GM21515 (cell line): Measurements from ENCODE around the gene DGKI.

Experiments
- ATAC-seq: cut with Tn5 transposase; IDR thresholded peaks from one replicate; pipeline ENCODE4 v1.9.1; 2021; ENCODE audit not compliant: unreplicated experiment

The DGKI gene

DNA sequence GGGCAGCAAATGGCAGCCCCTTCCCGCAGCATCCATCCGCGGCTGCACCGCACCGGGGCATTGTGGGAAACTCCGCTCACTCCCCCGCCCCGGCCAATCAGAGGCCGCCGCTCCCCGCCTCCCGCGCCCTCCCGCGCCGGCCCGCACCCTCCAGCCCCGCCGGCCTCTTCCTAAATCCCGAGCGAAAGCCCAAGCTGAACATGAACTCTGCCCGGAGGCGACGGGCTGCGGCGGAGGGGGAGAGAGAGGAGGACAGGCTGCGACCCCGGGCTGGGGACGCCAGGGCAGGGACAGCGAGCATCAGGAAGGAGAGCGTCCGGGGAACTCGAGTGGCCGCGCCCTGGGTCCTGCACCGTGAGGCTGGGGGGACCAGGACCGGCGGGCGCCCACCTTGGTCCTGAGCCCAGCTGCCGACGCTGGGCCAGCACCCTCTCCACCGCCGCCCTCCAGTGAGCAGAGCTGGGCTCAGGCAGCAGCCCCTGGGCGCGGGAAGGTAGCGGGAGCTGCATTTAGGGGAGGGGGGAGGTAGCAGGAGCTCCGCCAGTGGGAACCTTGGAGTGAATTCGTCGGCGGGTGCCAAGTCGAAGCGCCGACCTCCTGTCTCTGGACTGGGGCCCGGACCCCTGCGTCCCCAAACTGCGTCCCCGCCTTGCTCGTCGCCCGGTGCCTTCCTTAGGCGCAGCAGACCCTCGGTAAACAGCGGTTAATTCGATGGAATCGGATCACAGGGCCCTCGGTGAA is at the start of gene DGKI:
TSS of gene DGKI (minus strand) at position 148 of the 741 bp plus-strand sequence.
- ATAC-seq = no peak

DNA sequence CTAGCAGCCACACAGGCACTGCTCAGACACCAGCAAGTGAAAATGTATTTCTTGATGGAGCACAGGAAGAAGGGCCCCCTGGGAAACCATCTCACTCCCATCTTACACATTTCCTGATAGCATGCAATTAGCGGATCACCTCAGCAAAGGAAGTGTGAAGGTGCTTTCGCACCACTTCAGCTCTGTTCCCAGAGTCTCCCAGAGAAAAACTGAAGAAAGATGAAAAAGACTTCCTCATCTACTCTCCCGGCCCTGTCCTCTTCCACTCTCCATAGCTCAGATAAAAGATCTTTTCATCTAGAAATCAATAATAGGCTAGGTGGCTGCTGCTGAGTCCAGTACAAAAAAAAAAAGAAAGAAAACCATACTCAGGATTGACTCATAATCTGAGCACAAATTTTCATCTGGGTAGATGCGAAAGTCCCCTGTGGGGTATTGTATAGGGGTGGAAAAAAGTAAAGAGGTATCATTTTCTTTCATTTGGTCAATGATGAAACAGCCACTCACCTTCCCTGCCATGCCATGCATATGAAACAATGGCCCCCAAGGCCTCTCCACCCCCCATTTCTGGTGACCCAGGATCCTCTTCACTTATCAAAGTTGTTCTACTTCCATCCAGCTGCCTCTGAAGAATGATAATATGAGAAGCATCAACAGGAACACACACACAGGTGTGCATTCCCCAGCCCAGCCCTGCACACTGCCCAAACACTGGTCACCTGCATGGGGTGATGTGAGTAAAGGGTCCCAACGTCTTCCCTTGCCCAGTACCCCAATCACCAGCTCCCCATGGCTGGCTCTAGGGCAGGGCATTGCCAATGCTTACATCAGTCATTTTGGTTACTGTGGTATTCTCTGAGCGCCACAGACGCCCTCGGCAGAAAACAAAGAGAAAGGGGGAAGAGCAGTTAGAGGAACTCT is 48.8 kb upstream of the DGKI start:
- ATAC-seq = peak; percentile 73

DNA sequence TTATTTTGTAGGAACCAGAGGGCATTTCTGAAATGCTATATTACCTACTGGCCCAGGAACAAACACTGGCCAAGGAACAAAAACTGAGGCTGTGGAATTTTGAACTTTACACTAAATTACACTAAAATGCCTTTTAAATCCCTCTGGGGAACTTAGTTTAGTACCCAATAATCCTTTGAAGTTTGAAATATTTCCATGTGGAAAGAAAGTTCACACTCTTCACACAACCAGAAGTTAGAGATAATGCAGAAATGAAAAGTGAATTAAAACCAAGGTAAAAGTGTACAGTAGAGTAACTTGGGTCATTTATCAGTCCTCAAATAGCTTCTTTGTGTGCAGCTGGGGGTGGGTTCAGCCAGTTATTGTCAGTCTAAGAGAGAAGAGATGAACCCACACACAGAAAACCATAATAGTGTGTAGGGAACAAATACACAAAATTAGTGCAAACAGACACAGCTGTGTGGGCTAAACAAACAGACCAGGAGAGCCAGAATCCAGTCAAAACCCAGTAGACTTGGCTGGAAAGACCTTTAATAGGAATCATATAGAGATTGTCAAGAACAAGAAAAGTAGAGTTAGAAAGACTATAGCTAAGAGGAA is 46.5 kb upstream of the DGKI start:
- no peak for ATAC-seq

DNA sequence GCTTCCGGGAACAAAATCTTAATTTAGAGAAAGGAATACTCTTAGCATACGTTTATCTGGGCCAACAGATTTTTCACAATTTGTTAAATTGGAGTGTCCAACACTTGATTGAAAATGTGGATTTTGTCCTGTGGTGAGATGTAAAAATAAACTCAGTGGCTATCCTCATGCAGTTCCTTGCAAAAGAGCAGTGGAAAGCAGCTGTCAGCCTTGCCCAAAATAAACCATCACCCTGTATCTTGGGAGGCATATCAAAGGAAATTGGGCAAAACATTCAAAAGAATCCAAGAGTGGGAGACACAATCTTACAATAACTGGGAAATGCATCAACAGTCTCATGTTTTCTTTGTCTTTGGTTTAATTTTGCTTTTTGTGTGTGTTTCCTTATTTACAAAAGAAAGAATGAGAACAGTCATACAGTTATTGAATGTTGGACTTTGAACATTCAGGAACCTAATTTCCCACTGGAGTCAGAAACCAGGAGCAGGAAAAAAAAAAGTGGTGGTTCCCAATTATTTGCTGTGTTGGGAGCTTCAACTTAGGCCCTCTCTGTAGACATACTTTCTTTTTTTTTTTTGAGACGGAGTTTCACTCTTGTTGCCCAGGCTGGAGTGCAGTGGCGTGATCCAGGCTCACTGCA is 44.4 kb upstream of the DGKI start:
- ATAC-seq = no peak

DNA sequence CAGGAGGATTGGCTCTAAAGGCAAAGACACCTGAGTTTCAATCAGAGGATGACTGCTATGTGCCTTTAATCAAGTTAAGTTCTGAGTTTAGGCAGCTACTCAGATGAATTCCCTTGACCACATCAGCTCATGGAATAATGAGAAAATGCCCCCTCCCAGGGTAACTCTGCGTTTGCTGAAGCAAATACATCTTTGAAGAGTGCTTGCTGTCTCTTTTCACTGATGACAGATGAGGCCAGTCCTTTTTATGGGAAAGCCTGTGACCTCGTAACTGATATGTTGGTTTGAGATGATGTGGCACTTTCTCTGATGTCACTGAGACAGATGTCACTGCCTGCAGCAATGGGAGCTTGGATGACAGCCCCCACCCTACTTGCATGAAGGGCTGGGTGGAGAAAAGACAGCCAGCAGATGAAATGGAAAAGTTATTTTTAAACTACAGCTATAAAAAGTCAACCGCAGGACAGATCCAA is 43.7 kb upstream of the DGKI start:
- no peak for ATAC-seq

DNA sequence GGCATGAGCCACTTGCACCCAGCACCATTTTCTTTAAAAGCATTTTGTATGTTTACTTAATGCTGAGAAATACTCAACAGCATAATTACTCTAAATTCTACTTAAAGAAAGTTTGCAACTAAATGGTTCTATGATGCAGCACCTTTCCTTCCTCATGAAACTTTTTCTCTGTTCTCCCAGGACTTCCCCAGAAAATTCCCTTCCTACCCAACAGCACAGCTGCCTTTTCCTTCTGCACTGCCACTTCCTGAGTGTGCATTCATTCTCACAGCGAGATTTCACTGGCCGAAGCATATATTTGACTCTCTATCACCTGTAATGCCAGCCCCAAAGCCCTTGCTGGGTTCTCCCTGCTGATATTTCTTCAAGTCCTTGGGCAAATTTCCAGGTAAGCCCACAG is 41.5 kb upstream of the DGKI start:
- no peak for ATAC-seq

DNA sequence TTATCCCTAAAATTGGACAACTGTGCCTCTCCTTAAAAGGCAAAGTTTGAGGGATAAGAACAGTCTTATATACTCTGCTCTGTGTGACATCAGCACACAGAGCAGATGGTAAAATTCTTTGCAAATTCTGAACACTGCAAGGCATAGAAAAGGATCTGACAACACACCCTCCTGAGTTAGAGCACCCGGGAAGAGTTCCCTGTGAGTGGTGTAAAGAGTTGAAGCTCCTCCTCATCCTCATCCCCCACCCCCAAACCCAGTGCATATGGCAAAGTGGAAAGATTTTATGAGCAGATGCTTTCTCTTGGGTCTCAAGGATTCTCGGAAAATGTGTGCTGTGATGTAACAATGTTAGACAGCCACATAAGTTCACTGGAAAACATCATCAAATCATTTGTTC is 40.0 kb upstream of the DGKI start:
- ATAC-seq = no peak

DNA sequence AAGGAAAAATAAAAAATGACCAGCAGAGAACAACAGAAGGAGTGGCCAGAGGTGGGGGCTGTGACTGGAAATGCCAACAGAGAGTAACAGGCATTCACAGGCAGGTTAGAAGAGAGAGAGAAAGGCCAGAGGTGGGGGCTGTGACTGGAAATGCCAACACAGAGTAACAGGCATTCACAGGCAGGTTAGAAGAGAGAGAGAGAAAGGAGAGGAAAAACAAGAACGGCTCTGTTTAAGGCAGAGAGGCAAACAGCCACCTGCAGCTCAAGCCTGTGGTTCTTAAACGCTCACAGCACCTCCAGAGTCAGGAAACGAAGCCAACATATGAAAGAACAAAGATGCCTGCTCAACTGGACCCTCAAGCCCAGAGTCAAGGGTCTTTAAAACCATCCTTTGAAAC is 39.5 kb upstream of the DGKI start:
- ATAC-seq = no peak

DNA sequence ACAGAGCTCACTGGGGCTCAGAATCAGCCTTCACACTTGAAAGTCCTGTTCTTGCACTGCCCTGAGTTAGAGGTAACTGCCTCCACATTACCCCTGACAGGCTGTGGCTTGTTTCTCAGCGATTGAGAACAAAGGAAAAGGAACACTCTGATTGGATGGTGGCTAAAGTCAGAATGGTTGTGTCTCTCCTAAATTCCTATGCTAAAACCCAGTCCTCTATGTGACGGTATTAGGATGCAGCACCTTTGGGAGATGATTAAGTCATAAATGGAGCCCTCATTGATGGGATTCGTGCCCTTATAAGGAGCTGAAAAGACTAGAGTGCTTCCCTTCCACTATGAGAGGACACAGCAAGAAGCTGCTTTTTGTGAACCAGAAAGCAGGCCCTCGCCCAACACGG is 38.9 kb upstream of the DGKI start:
- no peak for ATAC-seq

DNA sequence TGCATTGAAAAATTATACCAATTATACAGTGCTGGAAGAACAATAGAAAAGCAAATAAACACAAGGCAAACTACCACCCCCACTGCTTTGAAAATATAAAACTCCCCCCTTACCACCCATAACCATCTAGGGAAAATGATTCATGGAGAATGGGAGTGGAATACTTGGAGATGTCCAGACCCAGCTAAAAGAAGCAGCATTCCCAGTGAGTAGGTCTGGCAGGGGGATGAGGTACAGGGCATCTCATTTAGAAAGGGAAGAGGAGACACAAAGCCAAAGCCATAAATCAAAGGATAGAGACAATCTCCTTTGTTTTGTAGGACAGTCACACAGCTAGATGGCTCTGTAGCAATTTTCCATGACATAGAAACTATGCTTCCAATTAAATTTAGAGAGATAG is 36.0 kb upstream of the DGKI start:
- ATAC-seq = no peak

DNA sequence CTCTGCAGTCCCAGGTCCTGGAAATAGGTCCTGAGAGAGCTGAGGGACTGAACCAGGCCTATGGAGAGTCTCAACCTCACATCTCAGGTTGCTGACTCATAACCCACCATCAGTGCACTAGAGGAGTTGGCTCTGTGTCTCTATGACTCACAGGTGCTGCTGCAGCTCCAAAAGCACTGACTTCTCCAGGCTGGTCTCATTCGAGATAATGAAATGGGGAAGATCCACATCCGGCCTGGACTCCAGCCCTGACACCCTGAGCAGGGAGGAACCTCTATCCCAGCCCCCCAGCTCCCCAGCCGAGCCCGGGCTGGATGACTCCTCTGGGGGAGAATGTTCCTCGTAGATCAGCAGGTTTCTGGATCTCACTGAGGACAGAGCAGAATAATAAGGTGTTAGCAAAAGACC is 35.5 kb upstream of the DGKI start:
- peak; percentile 94 for ATAC-seq

DNA sequence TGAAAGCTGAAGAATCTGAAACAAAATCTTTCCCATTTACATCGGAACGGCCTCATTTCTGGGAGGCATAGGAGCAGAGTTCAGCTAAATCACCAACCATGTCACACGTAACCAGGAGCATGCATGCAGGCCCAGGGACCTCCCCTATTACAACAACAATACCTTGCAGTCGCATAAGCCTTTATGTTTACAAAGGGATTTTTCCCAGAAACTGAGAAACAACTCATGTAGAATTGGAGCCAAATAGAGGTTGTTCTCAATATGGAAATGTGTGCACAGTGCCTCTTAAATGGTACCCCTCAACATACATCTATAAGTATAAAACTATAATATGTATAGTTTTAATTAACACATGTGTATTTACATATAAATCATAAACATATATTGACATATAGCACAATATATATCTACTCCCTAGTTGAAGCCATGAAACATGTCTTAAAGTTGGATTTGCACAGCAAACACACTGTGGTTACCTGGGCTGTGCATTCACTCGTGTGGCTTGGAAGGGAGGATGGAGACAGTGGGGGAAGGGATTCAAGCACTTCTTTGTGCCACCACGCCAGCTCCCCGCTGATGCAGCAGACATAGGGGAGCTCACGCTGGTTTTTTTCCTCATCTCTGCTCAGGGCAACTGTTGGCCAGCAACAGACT is 35.0 kb upstream of the DGKI start:
- ATAC-seq = peak; percentile 24

DNA sequence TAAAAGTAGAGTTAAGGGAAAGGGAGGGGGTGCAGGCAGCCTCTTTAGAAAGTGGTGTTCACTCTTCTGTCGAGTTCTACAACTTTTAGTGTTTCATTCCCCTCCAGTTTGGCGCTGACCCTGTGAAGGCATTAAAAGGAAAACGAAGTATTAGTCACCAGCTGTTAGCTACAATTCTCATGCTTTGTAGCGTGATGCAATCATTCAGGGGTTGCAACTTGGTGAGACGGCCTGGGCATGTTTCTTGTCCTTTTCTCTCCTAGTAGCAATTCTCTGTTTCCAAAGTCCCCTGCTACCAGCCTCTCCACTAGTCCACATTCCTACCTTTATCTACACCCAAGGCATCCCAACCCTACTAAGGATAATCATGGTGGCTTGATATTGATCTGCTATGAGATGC is 33.7 kb upstream of the DGKI start:
- ATAC-seq = no peak

DNA sequence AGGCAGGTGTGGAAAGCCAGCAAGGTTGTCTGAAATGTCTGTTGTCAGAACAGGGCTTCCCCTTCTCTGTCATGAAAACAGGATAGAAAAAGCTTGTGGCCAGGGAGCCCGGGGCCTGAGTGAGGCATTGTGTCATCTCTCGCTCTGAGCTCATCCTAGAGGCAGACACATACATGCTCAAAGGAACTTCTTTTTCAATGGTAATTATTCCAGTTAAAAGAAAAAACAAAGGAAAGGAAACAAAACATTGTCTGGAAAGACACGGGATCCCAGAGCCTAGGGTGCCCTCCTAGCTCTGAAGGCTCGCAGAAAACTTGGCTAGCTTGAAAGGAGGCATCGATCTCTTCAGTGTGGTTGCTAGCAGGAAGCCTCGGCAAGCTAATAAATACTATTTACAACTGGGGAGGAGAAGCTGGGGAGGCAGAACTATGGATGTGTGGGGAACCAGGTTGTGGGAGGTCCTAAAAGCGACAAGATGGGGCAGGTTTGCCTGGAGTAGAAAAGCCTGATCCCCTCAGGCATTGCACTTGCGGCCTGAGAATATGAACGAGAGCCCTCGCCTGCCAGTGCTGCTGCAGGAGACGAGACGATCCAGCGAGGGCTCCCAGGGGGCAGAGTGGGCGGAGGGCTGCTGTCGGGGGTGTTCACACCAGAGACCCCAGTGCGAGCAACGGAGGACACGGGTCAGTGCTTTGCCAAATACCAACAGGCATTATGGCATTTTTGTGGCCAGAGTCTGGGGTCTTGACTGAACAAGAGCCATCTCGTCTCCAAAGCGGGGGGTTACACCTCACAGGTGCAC is 32.8 kb upstream of the DGKI start:
- ATAC-seq = no peak

DNA sequence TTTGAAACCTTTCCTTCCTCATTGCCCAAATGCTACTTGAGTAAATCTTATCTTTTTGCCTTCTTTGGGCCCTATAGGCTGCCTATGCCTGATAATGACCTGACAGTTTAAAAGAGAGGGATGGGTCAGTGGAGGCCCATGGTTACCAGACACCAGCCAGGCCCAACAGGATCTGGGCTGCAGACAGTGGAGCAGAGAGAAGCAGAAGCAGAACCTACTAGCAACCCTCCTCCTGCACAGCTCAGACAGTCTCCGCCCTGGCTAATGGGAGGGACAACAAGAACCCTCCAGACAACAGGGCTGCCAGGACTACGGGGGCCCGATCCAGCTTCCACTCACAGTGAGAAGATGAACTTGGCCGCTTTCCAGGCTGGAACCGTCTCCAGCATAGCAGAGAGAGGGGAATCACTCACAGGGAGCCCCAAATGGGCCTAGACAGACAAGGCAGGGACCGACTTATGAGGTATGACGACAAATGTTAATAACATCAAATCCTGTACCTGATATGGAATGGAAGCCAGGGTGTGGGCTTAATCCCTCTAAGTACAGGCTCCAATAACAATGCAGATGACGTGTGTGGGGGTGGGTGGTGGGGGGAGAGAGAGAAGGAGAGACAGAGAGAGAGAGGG is 31.7 kb upstream of the DGKI start:
- ATAC-seq = no peak

DNA sequence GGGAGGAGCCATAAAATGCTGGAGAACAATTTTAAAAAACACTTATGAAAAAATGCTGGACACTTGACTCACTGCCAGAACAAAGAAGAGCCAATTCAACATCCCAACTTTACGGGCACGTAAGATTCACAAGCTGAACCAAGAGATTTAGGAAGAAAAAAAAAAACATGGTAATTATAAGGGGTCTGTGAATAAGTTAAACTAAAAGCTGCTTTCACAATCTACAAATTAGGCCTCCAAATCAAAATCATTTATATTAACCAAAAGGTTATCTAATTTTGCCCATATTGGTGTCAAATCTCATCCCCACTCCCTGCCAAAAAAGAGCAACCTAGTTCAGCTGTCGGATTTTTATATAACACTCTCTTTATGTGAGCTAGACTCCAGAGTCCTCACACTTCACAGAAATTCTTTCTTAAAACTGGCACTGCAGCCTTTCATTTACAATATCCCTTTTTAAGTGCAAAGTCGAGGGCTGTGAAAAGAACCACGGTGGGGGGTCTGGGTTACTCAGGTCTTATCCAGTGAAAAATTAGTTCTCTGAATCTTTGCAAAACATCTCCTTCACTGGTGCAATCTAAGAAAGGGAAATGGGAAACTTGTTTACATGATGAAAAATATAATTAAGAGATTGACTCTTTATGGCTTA is 30.4 kb upstream of the DGKI start:
- no peak for ATAC-seq

DNA sequence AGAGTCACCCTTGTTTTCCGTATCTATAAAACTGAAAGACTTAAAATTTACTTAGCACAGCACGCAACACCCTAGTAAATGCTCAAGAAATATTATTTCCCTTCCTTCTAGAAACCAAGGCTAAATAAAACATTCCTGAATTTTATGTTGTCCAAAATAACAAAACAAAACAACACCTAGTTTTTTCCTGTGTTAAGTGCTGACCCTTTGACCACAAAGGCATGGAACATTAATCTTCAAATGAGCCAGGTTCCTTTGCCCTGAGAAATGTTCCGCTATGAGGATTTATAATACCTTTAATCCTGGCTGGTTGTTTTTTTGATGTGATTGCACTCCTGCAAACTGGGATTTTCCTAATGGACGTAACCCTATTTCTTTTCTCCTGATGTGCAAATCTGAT is 29.0 kb upstream of the DGKI start:
- no peak for ATAC-seq

DNA sequence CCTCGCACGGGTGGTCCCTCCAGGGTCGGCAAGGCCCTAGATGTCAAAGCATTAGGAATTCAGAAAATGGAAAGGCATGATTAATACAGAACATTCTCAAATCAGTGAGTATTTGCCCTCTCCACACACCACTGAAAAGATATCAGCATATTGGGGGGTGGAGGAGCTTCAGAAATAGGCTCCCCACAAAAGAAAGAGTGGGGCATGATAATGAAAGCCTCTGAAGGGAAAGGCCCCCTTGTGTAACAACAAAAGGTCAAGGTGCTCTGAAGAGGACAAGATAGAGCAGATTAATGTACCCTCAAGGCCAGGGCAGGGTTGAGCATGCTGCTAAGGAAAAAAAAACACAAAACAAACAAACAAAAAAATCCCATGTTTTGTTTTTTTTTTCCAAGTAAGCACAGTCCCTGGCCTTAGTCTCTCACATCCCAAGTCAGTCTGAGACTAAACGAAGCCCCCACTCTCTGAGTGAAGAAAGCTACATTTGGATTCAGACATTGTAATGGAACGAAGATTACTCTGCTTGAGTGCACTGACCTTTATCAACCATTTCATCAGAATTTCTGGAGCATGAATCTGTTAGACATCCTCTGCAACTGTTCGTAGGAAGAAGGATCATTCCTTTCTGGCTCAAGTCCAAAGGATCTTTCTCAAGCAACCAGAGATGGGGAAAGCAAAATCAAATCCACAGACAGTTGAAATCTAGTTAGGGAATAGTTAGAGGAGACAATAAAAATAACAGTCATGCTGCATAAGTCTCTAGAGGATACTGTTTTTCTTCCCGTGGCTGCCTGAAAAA is 27.4 kb upstream of the DGKI start:
- no peak for ATAC-seq
